ENCODE measurements around the gene DLGAP4.

DLGAP4 gene

GRCh38 chr20:36314734-36315544 lies 8.8 kb downstream of the DLGAP4 start:
- no peak overlapping the region for H3K4me3 Mint-ChIP-seq
- TF ChIP-seq, protein P1, sequence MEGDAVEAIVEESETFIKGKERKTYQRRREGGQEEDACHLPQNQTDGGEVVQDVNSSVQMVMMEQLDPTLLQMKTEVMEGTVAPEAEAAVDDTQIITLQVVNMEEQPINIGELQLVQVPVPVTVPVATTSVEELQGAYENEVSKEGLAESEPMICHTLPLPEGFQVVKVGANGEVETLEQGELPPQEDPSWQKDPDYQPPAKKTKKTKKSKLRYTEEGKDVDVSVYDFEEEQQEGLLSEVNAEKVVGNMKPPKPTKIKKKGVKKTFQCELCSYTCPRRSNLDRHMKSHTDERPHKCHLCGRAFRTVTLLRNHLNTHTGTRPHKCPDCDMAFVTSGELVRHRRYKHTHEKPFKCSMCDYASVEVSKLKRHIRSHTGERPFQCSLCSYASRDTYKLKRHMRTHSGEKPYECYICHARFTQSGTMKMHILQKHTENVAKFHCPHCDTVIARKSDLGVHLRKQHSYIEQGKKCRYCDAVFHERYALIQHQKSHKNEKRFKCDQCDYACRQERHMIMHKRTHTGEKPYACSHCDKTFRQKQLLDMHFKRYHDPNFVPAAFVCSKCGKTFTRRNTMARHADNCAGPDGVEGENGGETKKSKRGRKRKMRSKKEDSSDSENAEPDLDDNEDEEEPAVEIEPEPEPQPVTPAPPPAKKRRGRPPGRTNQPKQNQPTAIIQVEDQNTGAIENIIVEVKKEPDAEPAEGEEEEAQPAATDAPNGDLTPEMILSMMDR (IDR thresholded peaks at IDR 0.05) = no peak
- H3K27me3 Mint-ChIP-seq (ENCODE audit: low read depth, poor library complexity) = peaks cover 40% of the 10 kb centered on the region
- no peaks in the 10 kb centered on the region for H3K36me3 Mint-ChIP-seq (ENCODE audit: low read depth)
- no peak overlapping the region for H3K27ac Mint-ChIP-seq
- no peaks in the 10 kb centered on the region for H3K9me3 Mint-ChIP-seq
- no peak for DNase-seq
- H3K4me1 Mint-ChIP-seq = no peaks in the 10 kb centered on the region

GRCh38 chr20:36315545-36316351 lies 9.6 kb downstream of the DLGAP4 start:
- TF ChIP-seq, protein P1 (IDR thresholded peaks at IDR 0.05) = no peak
- Mint-ChIP-seq H3K27me3 (ENCODE audit: low read depth, poor library complexity) (peaks cover 32% of the 10 kb centered on the region), H3K4me1 (no peaks in the 10 kb centered on the region), H3K27ac (no peak overlapping the region), H3K9me3 (no peaks in the 10 kb centered on the region), H3K4me3 (no peak overlapping the region), H3K36me3 (ENCODE audit: low read depth) (no peaks in the 10 kb centered on the region)
- DNase-seq = no peak

DNA sequence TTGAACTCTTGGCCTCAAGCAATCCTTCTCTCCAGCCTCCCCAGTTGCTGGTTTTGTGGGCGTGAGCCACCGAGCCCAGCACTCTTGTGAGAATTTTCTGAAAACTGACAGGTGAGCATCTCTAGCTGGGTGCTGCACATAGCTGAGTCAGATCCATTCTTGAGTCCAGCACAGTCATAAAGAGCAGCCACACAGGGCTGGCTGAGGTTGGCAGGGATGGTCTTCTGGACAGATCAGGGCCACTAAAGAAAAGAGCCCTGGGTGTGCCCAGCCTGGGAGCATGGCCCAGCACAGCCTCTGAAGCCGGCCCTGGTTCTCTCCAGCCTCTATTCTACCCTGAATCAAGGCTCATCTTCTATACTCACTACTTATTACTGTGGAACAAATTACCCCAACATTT lies 11.5 kb downstream of the DLGAP4 start:
- H3K4me1 Mint-ChIP-seq = no peaks in the 10 kb centered on the region
- H3K27me3 Mint-ChIP-seq (ENCODE audit: low read depth, poor library complexity) = peaks cover 23% of the 10 kb centered on the region
- no peaks in the 10 kb centered on the region for H3K9me3 Mint-ChIP-seq
- no peak overlapping the region for H3K27ac Mint-ChIP-seq
- DNase-seq = no peak
- TF ChIP-seq, protein P1 (IDR thresholded peaks at IDR 0.05) = no peak
- no peak overlapping the region for H3K4me3 Mint-ChIP-seq
- no peaks in the 10 kb centered on the region for H3K36me3 Mint-ChIP-seq (ENCODE audit: low read depth)

DNA sequence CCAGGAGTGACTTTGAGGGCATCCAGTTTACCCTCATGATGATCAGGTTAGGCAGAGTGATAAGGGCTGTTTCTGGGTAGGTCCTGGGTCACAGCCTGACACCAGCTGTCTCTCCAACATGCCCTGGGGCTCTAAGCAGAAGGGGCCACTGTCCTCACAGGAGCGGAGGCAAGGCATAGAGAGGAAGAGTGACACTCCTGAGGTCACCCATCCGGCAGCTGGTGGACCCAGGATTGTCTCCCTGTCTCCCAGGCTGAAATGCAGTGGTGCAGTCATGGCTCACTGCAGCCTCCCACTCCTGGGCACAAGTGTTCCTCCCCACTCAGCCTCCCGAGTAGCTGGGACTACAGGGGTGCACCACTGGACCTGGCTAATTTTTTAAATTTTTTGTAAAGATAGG lies 12.0 kb downstream of the DLGAP4 start:
- H3K27ac Mint-ChIP-seq = no peak overlapping the region
- H3K4me1 Mint-ChIP-seq = no peaks in the 10 kb centered on the region
- H3K36me3 Mint-ChIP-seq (ENCODE audit: low read depth) = no peaks in the 10 kb centered on the region
- DNase-seq = no peak
- no peaks in the 10 kb centered on the region for H3K9me3 Mint-ChIP-seq
- H3K4me3 Mint-ChIP-seq = no peak overlapping the region
- TF ChIP-seq, protein P1 (IDR thresholded peaks at IDR 0.05) = no peak
- peaks cover 21% of the 10 kb centered on the region for H3K27me3 Mint-ChIP-seq (ENCODE audit: low read depth, poor library complexity)

- TF ChIP-seq, protein P1 (IDR thresholded peaks at IDR 0.05) = no peak
- H3K4me3 Mint-ChIP-seq = no peak overlapping the region
- H3K9me3 Mint-ChIP-seq = peaks cover 9% of the 10 kb centered on the region
- no peaks in the 10 kb centered on the region for H3K36me3 Mint-ChIP-seq (ENCODE audit: low read depth)
- peaks cover 24% of the 10 kb centered on the region for H3K27me3 Mint-ChIP-seq (ENCODE audit: low read depth, poor library complexity)
- DNase-seq = no peak
- H3K27ac Mint-ChIP-seq = no peak overlapping the region
- no peaks in the 10 kb centered on the region for H3K4me1 Mint-ChIP-seq
Observed at GRCh38 chr20:36319356-36320260, 13.5 kb downstream of the DLGAP4 start.
